Testis (tissue), 3 donors: Measurements from ENCODE around the gene CFAP46. TPM values are rescaled to one million over a fixed set of nuclear protein-coding genes. Genes with fewer than 3 reads are reported as not detected.
A peak's percentile ranks its signal among the peaks of the same experiment; 100 is the strongest.

Source experiments
- DNase-seq: peaks from one replicate; pipeline ENCODE4 v3.0.0-alpha.2; 2019
- H3K27ac ChIP-seq, 2 donors: fragments of 200-600 bp; sonication (generic); one replicate each; pipeline ENCODE4 v1.5.1; 2019
- H3K27me3 ChIP-seq: fragments of 200-600 bp; sonication (generic); one replicate; pipeline ENCODE4 v1.5.1; 2019
- H3K36me3 ChIP-seq: fragments of 200-600 bp; sonication (generic); one replicate; pipeline ENCODE4 v1.5.1; 2017; ENCODE audit warnings: low read depth; ENCODE audit errors: missing control alignments
- H3K4me1 ChIP-seq: fragments of 200-600 bp; sonication (generic); one replicate; pipeline ENCODE4 v1.5.1; 2019
- H3K4me3 ChIP-seq, 2 donors: fragments of 200-600 bp; sonication (generic); one replicate each; pipeline ENCODE4 v1.5.1; 2017 to 2019
- H3K9me3 ChIP-seq: fragments of 200-600 bp; sonication (generic); one replicate; pipeline ENCODE4 v1.5.1; 2017
- CTCF ChIP-seq, 3 experiments: fragments of 450-650 bp in 2 of 3; fragments of 200-600 bp in 1 of 3; sonication (generic) in 1 of 3; IDR thresholded peaks; one replicate each; pipeline ENCODE4 v1.5.1; 2016 to 2019; ENCODE audit warnings: antibody characterized with exemption in 3 of 3, mild to moderate bottlenecking in 2 of 3, moderate library complexity in 1 of 3
- POLR2A ChIP-seq: fragments of 450-650 bp; IDR thresholded peaks from one replicate; pipeline ENCODE4 v1.6.1; 2017; ENCODE audit warnings: antibody characterized with exemption, mild to moderate bottlenecking, moderate library complexity
- WGBS, 2 donors: methylation state at CpG; one replicate each; pipeline ENCODE4 v1.1.5; 2018; 5-methylcytosine and 5-hydroxymethylcytosine counted together
- intact Hi-C: fragments of 100-400 bp; cut with DNase I; formaldehyde crosslinking; loops from one replicate; pipeline ENCODE4 v1.15.1; 2023; ENCODE audit warnings: low total_unique reads
- polyA plus RNA-seq: library from polyadenylated mRNA; stranded (reverse); fragments of 350-450 nt; fragmentation: Illumina TruSeq; extraction: RNeasy Lipid Tissue Mini Kit (QIAGEN cat#74804); gene quantifications from one replicate; pipeline ENCODE4 v1.2.3, GENCODE V29; 2014; ENCODE audit warnings: low read depth, low replicate concordance; ENCODE audit not compliant: insufficient read depth
- total RNA-seq, 2 donors: library from RNA; depleted of rRNA; stranded (reverse); fragments of >200 nt; gene quantifications; one replicate each; pipeline ENCODE4 v1.2.3, GENCODE V29; 2016

CFAP46 gene
- total and polyA plus RNA-seq, 3 donors from 2014 or later = 36.0 to 67.6 (median 59.0) TPM

- WGBS, 2 donors = 80 to 81% methylated on average over 16 to 46 of the region's 46 CpGs
Observed at GRCh38 chr10:132912713-132913558, 29.4 kb downstream of the CFAP46 start.

DNA sequence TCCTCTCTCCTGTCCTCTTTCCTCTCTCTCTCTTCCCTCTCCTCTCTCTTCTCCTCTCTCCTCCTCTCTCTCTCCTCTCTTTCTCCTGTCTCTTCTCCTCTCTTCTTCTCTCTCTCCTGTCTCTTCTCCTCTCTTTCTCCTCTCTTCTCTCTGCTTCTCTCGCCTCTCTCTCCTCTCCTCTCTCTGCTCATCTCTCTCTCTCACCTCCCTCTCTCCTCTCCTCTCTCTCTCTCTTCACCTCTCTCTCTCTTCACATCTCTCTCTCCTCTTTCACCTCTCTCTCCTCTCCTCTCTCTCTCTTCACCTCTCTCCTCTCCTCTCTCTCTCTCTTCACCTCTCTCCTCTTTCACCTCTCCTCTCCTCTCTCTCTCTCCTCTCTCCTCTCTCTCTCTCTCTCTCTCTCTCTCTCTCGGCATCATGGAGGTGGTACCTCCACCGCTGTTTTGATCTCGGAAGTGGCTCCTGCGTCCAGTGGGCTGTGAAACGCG is 30.1 kb downstream of the CFAP46 start:
- Histone ChIP-seq H3K27me3 (no peaks in the 10 kb centered on the region), H3K36me3 (no peaks in the 10 kb centered on the region), H3K27ac (peak overlapping the region; percentile 24 to 36), H3K4me1 (no peaks in the 10 kb centered on the region), H3K9me3 (no peaks in the 10 kb centered on the region), H3K4me3 (no peak overlapping the region)
- TF ChIP-seq POLR2A (no peak), CTCF (IDR thresholded peaks at IDR 0.05) (no peak)
- DNase-seq = no peak
- WGBS, 2 donors = 73 to 87% methylated on average over 7 of the region's 7 CpGs
- intact Hi-C loops = no loop called here

More at GRCh38 chr10:132912713-132913558, 29.4 kb downstream of the CFAP46 start:
- Histone ChIP-seq H3K36me3 (no peaks in the 10 kb centered on the region), H3K4me3 (no peak overlapping the region), H3K27me3 (no peaks in the 10 kb centered on the region), H3K4me1 (no peaks in the 10 kb centered on the region), H3K27ac (no peak overlapping the region), H3K9me3 (no peaks in the 10 kb centered on the region)
- DNase-seq = no peak
- TF ChIP-seq CTCF (IDR thresholded peaks at IDR 0.05) = no peak
- TF ChIP-seq POLR2A = no peak
- intact Hi-C loops = no loop called here

DNA sequence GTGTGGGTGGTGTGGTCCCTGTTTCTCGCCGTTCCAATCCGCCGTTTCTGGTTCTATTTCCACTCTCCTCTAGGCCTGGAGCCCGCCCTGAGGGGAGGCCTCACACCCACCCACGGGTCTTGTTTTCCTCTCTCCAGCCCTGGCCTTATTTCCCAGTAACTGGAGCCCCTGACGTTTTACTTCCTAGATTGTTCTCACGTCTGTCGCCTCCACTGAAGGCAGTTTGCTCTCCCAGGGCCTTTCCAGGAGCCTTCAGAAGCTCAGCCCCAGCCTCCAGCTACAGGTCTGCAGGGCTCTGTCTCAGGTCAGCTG is 30.6 kb downstream of the CFAP46 start:
- Histone ChIP-seq H3K27ac (peak overlapping the region; percentile 24 to 36), H3K27me3 (no peaks in the 10 kb centered on the region), H3K36me3 (no peaks in the 10 kb centered on the region), H3K9me3 (no peaks in the 10 kb centered on the region), H3K4me3 (no peak overlapping the region), H3K4me1 (no peaks in the 10 kb centered on the region)
- intact Hi-C loops = no loop called here
- 39 to 42% methylated on average over 9 of the region's 9 CpGs for WGBS, 2 donors
- no peak for DNase-seq
- no peak for TF ChIP-seq POLR2A
- TF ChIP-seq CTCF (IDR thresholded peaks at IDR 0.05) = no peak

- no peak for DNase-seq
- Histone ChIP-seq H3K4me1 (no peaks in the 10 kb centered on the region), H3K27ac (peak overlapping the region; percentile 24 to 36), H3K9me3 (no peaks in the 10 kb centered on the region), H3K4me3 (no peak overlapping the region), H3K36me3 (no peaks in the 10 kb centered on the region), H3K27me3 (no peaks in the 10 kb centered on the region)
- TF ChIP-seq POLR2A (no peak), CTCF (IDR thresholded peaks at IDR 0.05) (no peak)
- intact Hi-C loops = no loop called here
- WGBS, 2 donors = 46 to 52% methylated on average over 23 to 33 of the region's 37 CpGs
Observed at GRCh38 chr10:132910901-132911785, 31.2 kb downstream of the CFAP46 start.
